A549 (cell line): Measurements from ENCODE around the gene CHEK2.
A peak's percentile ranks its signal among the peaks of the same experiment; 100 is the strongest.

ENCODE experiments used
- CHD2 ChIP-seq: fragments of 150-350 bp; IDR thresholded peaks from 2 replicates; pipeline ENCODE4 v1.6.1; 2014; ENCODE audit warnings: low read length; ENCODE audit not compliant: partially characterized antibody
- CTCF ChIP-seq: fragments of >200 bp; sonication (Bioruptor Twin); formaldehyde crosslinking; IDR thresholded peaks from 3 replicates; pipeline ENCODE4 v1.5.1; 2016
- EP300 ChIP-seq, 2 experiments: fragments of >200 bp; sonication (Bioruptor Twin); formaldehyde crosslinking; IDR thresholded peaks; 2 replicates in 1 of 2; 3 replicates in 1 of 2; pipeline ENCODE4 v1.6.1; 2016 to 2017
- HDAC2 ChIP-seq: fragments of 200-600 bp; sonication (generic); IDR thresholded peaks from 2 replicates; pipeline ENCODE4 v1.6.1; 2016
- HOXA7 ChIP-seq: fragments of 250-450 bp; sonication (Bioruptor Pico); IDR thresholded peaks from 2 replicates; pipeline ENCODE4 v1.5.0; 2020; ENCODE audit warnings: mild to moderate bottlenecking, moderate library complexity
- KDM5A ChIP-seq: fragments of 200-600 bp; sonication (generic); IDR thresholded peaks from 2 replicates; pipeline ENCODE4 v1.6.1; 2016; ENCODE audit warnings: antibody characterized with exemption, mild to moderate bottlenecking
- MYC ChIP-seq: IDR thresholded peaks from 2 replicates; pipeline ENCODE4 v1.6.1; 2012; ENCODE audit warnings: mild to moderate bottlenecking, inconsistent platforms, low read length, improper control_type of control experiment, borderline replicate concordance
- NFE2L2 ChIP-seq: fragments of 150-350 bp; conservative IDR thresholded peaks from 2 replicates; pipeline ENCODE4 v1.6.1; 2014; ENCODE audit warnings: low read length
- PBX3 ChIP-seq: IDR thresholded peaks from 2 replicates; pipeline ENCODE4 v1.6.1; 2012
- POLR2A ChIP-seq: IDR thresholded peaks from 2 replicates; pipeline ENCODE4 v1.6.1; 2012; ENCODE audit warnings: mild to moderate bottlenecking, low read length
- RFX5 ChIP-seq: fragments of 450-650 bp; IDR thresholded peaks from 2 replicates; pipeline ENCODE4 v1.7.1; 2014; ENCODE audit warnings: antibody characterized with exemption, mild to moderate bottlenecking, moderate library complexity
- SMC3 ChIP-seq: fragments of >200 bp; sonication (Bioruptor Twin); formaldehyde crosslinking; IDR thresholded peaks from 3 replicates; pipeline ENCODE4 v1.6.1; 2018; ENCODE audit warnings: inconsistent platforms

GRCh38 chr22:28742562-28742962 is 942 bp upstream of the CHEK2 start:
- TF ChIP-seq CTCF (no peak), POLR2A (no peak), EP300 (IDR thresholded peaks at IDR 0.05) (no peak), CHD2 (no peak), HDAC2 (no peak), HOXA7 (CRISPR knock-in tag) (no peak), KDM5A (no peak), SMC3 (0 out of 3 replicates have a peak, but pooled peaks have one; percentile 2), PBX3 (no peak), MYC (no peak), RFX5 (no peak), NFE2L2 (no peak)
